ENCODE results near the gene AGAP2. TPM values are rescaled to one million over a fixed set of nuclear protein-coding genes. Genes with fewer than 3 reads are reported as not detected.
A peak's percentile ranks its signal among the peaks of the same experiment; 100 is the strongest.

The AGAP2 gene
- total and polyA plus RNA-seq, 2 of the 13 experiments (the other 11 are each of a cell fraction or from before 2014, with no cell fraction given) = 0.38 to 0.45 TPM

DNA sequence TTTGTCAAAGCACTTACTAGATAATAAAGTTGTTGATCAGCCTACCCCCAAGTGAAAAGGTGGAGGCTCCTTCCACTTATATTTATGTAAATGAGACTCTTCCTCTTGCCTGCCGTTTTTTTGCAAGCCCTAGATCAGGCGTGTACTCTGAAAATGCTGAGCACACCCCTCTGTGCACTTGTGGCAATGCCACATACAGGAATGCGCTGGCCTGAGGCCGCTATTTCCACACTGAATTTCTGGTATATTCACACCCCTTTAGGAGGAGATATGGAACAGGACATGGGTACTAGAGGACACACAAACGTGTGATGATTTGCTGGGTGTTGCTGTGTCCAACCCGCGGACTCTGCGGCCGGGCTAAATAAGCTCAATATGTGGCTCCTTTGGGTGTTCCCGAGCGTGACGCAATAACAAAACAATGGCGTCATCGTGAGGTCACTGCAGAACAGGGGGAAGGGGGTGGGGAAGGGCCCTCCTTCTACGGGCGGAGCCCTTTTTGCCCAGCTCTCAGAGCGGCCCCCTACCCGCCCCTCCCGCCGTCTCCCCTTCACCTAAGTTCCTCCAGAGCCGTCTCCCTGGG, 5.7 kb upstream of the AGAP2 start (continued):
- TF ChIP-seq RBM39 (IDR thresholded peaks at IDR 0.05; ENCODE audit: low read depth, low read length, poor library complexity, severe bottlenecking) (no peak), ISL2 (CRISPR knock-in tag; IDR thresholded peaks at IDR 0.05) (peak; percentile 47; the same call in 1 of the 2 replicates), SSRP1 (CRISPR knock-in tag; IDR thresholded peaks at IDR 0.05) (no peak), ZFP36 (IDR thresholded peaks at IDR 0.05; ENCODE audit: borderline replicate concordance, low read depth, low read length, partially characterized antibody) (no peak), CHCHD3 (CRISPR knock-in tag; IDR thresholded peaks at IDR 0.05) (no peak), KLF9 (CRISPR knock-in tag; IDR thresholded peaks at IDR 0.05; ENCODE audit: low read depth) (no peak), GFI1 (CRISPR knock-in tag; IDR thresholded peaks at IDR 0.05; ENCODE audit: borderline replicate concordance) (no peak), SNAPC2 (CRISPR knock-in tag; IDR thresholded peaks at IDR 0.05) (no peak), FOXA1 (IDR thresholded peaks at IDR 0.05) (no peak), FOXA1 (CRISPR knock-in tag; IDR thresholded peaks at IDR 0.05) (no peak), MTF1 (CRISPR knock-in tag; IDR thresholded peaks at IDR 0.05) (no peak), ZMYM3 (CRISPR knock-in tag; IDR thresholded peaks at IDR 0.05) (0 out of 2 replicates have a peak, but pooled peaks have one; percentile 2), NR2C2 (CRISPR knock-in tag; IDR thresholded peaks at IDR 0.05; ENCODE audit: borderline replicate concordance) (no peak), CBX5 (CRISPR knock-in tag; IDR thresholded peaks at IDR 0.05; ENCODE audit: borderline replicate concordance) (no peak; the same call in 1 of the 2 replicates), XRCC5 (optimal IDR thresholded peaks at IDR 0.05; ENCODE audit: low read length) (no peak), SMC3 (IDR thresholded peaks at IDR 0.05; ENCODE audit: low read length) (no peak; the same call in 1 of the 2 replicates), SAP130 (CRISPR knock-in tag; IDR thresholded peaks at IDR 0.05; ENCODE audit: low read depth) (peak; percentile 4; the same call in 1 of the 2 replicates), PRMT3 (CRISPR knock-in tag; IDR thresholded peaks at IDR 0.05; ENCODE audit: borderline replicate concordance, low read depth) (no peak), MBD4 (IDR thresholded peaks at IDR 0.05; ENCODE audit: borderline replicate concordance, low read length) (no peak), NKX3-1 (CRISPR knock-in tag; IDR thresholded peaks at IDR 0.05) (no peak), RBFOX2 (IDR thresholded peaks at IDR 0.05; ENCODE audit: low read depth, low read length) (no peak), ZNF335 (CRISPR knock-in tag; IDR thresholded peaks at IDR 0.05) (no peak), ZNF292 (CRISPR knock-in tag; IDR thresholded peaks at IDR 0.05; ENCODE audit: borderline replicate concordance, low read depth) (no peak), ZNF235 (CRISPR knock-in tag; IDR thresholded peaks at IDR 0.05; ENCODE audit: borderline replicate concordance) (no peak), FOXK2 (IDR thresholded peaks at IDR 0.05) (no peak)
- TF ChIP-seq, protein P1, sequence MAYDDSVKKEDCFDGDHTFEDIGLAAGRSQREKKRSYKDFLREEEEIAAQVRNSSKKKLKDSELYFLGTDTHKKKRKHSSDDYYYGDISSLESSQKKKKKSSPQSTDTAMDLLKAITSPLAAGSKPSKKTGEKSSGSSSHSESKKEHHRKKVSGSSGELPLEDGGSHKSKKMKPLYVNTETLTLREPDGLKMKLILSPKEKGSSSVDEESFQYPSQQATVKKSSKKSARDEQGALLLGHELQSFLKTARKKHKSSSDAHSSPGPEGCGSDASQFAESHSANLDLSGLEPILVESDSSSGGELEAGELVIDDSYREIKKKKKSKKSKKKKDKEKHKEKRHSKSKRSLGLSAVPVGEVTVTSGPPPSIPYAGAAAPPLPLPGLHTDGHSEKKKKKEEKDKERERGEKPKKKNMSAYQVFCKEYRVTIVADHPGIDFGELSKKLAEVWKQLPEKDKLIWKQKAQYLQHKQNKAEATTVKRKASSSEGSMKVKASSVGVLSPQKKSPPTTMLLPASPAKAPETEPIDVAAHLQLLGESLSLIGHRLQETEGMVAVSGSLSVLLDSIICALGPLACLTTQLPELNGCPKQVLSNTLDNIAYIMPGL (CRISPR knock-in tag; IDR thresholded peaks at IDR 0.05; ENCODE audit: borderline replicate concordance in 1 of 2, low read depth in 1 of 2) = peak in 1 of 2 experiments; percentile 10; a peak in 1 of 4 replicates
- TF ChIP-seq, protein P2, sequence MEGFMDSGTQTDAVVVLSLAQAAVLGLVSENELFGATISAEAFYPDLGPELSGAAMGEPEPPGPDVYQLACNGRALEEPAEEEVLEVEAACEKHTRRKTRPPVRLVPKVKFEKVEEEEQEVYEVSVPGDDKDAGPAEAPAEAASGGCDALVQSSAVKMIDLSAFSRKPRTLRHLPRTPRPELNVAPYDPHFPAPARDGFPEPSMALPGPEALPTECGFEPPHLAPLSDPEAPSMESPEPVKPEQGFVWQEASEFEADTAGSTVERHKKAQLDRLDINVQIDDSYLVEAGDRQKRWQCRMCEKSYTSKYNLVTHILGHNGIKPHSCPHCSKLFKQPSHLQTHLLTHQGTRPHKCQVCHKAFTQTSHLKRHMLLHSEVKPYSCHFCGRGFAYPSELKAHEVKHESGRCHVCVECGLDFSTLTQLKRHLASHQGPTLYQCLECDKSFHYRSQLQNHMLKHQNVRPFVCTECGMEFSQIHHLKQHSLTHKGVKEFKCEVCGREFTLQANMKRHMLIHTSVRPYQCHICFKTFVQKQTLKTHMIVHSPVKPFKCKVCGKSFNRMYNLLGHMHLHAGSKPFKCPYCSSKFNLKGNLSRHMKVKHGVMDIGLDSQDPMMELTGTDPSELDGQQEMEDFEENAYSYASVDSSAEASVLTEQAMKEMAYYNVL (CRISPR knock-in tag; IDR thresholded peaks at IDR 0.05; ENCODE audit: borderline replicate concordance) = no peak
- TF ChIP-seq, protein P3, sequence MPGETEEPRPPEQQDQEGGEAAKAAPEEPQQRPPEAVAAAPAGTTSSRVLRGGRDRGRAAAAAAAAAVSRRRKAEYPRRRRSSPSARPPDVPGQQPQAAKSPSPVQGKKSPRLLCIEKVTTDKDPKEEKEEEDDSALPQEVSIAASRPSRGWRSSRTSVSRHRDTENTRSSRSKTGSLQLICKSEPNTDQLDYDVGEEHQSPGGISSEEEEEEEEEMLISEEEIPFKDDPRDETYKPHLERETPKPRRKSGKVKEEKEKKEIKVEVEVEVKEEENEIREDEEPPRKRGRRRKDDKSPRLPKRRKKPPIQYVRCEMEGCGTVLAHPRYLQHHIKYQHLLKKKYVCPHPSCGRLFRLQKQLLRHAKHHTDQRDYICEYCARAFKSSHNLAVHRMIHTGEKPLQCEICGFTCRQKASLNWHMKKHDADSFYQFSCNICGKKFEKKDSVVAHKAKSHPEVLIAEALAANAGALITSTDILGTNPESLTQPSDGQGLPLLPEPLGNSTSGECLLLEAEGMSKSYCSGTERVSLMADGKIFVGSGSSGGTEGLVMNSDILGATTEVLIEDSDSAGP (CRISPR knock-in tag; IDR thresholded peaks at IDR 0.05; ENCODE audit: borderline replicate concordance) = no peak
